ENCODE measurements around the gene GPRIN2. TPM values are rescaled to one million over a fixed set of nuclear protein-coding genes. Genes with fewer than 3 reads are reported as not detected.

GPRIN2 gene
- polyA plus RNA-seq, 4 donors, result 13.9 to 33.5 (median 20.1) TPM

DNA sequence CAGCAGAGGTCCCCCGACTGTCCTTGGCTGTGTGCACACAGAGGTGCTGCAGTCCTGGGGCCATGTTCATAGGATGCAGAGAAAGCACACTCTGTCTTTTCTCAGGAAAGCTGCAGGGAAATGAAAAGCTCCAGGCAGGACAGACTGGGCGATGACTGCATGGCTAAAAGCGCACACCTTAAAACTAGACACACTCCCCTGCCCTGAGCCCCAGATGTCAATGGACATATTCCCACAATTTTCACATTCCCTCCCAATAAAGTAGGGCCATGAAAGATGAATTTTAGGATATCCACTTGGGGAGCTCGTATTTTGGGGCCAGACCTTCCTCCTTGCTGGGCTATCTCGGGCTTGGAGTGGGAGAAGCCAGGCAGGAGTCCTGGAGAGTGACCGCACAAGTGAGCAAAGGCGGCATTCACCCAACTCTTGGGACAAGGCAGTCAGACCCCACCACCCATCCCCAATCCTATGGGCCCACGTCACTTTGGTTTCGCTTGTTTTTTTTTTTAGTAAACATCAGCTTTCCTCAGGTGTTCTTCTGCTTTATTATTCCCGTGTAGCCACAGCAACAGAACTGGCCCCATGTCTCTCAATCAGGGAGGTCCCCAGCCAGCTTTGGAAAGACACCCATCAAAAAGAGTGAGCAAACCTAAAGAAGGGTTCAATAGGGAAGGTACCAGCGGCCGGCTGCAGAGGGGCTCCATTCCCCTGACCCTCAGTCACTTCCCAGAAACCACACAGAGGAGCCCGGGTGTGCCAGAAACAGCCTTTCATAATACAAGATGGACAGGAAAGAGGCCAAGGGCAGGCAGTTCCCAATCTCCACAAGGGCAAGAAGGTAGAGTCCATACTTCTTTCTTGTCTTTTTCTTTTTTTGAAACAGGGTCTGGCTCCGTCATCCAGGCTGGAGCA is 12.7 kb downstream of the GPRIN2 start:
- Histone ChIP-seq H3K4me1 (ENCODE audit: control insufficient read depth in 3 of 3, insufficient read depth in 2 of 3, low read depth in 1 of 3, low read length in 2 of 3) (peaks cover 3 to 15% (median 4%) of the 10 kb centered on the region in 3 donors), H3K9me3 (ENCODE audit: control insufficient read depth in 2 of 2, insufficient read depth in 1 of 2, low read depth in 1 of 2, low read length in 1 of 2) (peaks cover 0 to 4% of the 10 kb centered on the region in 2 donors), H3K4me3 (ENCODE audit: low read depth in 1 of 3, low read length in 3 of 3) (no peak overlapping the region), H3K27me3 (ENCODE audit: control insufficient read depth in 3 of 3, insufficient read depth in 3 of 3, low read length in 3 of 3) (peaks cover 0 to 3% (median 0%) of the 10 kb centered on the region in 3 donors), H3K27ac (ENCODE audit: low read depth in 1 of 3, low read length in 2 of 3) (no peak overlapping the region), H3K36me3 (ENCODE audit: control insufficient read depth in 3 of 3, insufficient read depth in 2 of 3, low read depth in 1 of 3, low read length in 3 of 3) (peaks cover 0 to 9% (median 0%) of the 10 kb centered on the region in 3 donors)
- 84 to 88% (median 85%) methylated on average over 14 of the region's 14 CpGs for WGBS, 3 donors
- no peak for FAIRE-seq
- DNase-seq, result no peak

- FAIRE-seq (no peak), DNase-seq (no peak)
- Histone ChIP-seq H3K4me3 (ENCODE audit: low read depth in 1 of 3, low read length in 3 of 3) (no peak overlapping the region), H3K27ac (ENCODE audit: low read depth in 1 of 3, low read length in 2 of 3) (no peak overlapping the region), H3K4me1 (ENCODE audit: control insufficient read depth in 3 of 3, insufficient read depth in 2 of 3, low read depth in 1 of 3, low read length in 2 of 3) (peaks cover 3 to 15% (median 4%) of the 10 kb centered on the region in 3 donors), H3K36me3 (ENCODE audit: control insufficient read depth in 3 of 3, insufficient read depth in 2 of 3, low read depth in 1 of 3, low read length in 3 of 3) (peaks cover 0 to 8% (median 0%) of the 10 kb centered on the region in 3 donors), H3K9me3 (ENCODE audit: control insufficient read depth in 2 of 2, insufficient read depth in 1 of 2, low read depth in 1 of 2, low read length in 1 of 2) (peaks cover 0 to 4% of the 10 kb centered on the region in 2 donors), H3K27me3 (ENCODE audit: control insufficient read depth in 3 of 3, insufficient read depth in 3 of 3, low read length in 3 of 3) (peaks cover 0 to 3% (median 0%) of the 10 kb centered on the region in 3 donors)
- 74 to 84% (median 81%) methylated on average over 7 of the region's 7 CpGs for WGBS, 3 donors
Observed at GRCh38 chr10:46542567-46543465, 13.6 kb downstream of the GPRIN2 start.

DNA sequence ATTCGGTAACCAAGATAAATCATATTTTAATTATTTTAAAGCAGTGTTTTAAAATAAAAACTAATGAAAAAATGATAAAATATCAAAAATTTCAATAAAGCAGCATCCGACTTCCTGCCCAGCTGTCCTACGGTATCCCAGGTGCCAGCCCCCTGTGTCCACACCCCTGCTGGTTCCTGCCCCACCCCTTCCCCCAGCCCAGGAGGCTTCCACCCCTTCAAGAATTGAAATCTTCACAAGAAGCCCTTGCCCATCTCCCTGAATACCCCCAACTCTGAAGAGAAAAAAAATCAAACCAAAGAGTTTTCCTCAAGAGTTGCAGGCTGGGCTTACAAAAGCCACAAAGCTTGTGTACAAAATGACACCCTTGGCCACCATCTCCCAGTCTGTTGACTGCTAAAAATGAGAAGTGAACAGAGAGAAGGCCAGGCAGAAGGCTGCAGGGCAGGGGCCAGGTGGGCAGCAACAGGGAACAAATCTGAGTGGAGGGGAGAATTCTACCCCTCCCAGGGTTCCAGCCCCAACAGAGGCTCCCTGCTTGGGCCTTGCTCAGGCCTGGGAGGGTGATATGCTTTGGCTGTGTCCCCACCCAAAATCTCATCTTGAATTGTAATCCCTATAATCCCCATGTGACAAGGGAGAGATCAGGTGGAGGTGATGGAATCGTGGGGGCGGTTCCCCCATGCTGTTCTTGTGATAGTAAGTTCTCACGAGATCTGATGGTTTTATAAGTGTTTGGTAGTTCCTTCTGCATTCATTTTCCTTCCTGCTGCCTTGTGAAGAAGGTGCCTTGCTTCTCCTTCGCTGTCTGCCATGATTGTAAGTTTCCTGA is 14.5 kb downstream of the GPRIN2 start:
- peaks cover 0 to 4% of the 10 kb centered on the region in 2 donors for H3K9me3 ChIP-seq (ENCODE audit: control insufficient read depth in 2 of 2, insufficient read depth in 1 of 2, low read depth in 1 of 2, low read length in 1 of 2)
- peaks cover 3 to 15% (median 4%) of the 10 kb centered on the region in 3 donors for H3K4me1 ChIP-seq (ENCODE audit: control insufficient read depth in 3 of 3, insufficient read depth in 2 of 3, low read depth in 1 of 3, low read length in 2 of 3)
- no peak for DNase-seq
- FAIRE-seq, result no peak
- H3K27me3 ChIP-seq (ENCODE audit: control insufficient read depth in 3 of 3, insufficient read depth in 3 of 3, low read length in 3 of 3), result peaks cover 0 to 3% (median 0%) of the 10 kb centered on the region in 3 donors
- H3K36me3 ChIP-seq (ENCODE audit: control insufficient read depth in 3 of 3, insufficient read depth in 2 of 3, low read depth in 1 of 3, low read length in 3 of 3), result peaks cover 0 to 4% (median 0%) of the 10 kb centered on the region in 3 donors
- no peak overlapping the region for H3K27ac ChIP-seq (ENCODE audit: low read depth in 1 of 3, low read length in 2 of 3)
- no peak overlapping the region for H3K4me3 ChIP-seq (ENCODE audit: low read depth in 1 of 3, low read length in 3 of 3)
- WGBS, 3 donors, result 84 to 87% (median 85%) methylated on average over 7 of the region's 7 CpGs

DNA sequence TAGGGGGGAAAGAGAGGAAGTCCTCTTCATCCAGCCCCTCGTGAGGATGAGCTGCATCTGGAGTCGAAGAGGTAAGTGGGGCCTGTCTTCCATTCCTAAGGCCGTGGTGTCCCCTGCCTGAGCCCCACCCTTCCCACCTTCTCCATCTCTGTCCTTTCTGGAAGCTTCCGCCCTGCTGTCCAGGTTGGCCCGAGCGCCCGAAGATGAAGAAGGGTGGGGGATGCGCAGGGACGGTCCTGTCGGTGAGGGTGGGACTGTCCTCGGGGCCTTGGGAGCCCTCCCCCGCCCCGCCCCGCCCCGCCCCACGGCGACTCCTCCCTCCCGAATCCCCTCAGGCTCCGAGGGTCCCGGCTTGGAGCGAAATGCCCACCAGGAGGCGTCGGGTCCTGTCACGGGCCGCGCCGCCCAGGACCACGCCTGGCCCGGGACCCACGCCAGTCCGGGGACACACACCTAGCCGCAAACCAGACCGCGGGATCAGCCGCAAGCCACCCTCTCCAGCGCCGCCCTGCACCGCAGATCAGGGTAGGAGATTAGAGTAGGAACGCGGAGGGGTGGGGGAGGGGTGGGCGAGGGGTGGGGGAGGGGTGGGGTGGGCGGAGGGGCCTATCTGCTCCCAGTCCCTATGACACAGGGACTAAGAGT is 15.3 kb downstream of the GPRIN2 start:
- FAIRE-seq, result no peak
- WGBS, 3 donors, result 11 to 15% (median 15%) methylated on average over 41 to 42 of the region's 42 CpGs
- DNase-seq, result peak in 1 of 2 donors; percentile 68
- peak overlapping the region in 1 of 3 donors; percentile 35 for H3K4me3 ChIP-seq (ENCODE audit: low read depth in 1 of 3, low read length in 3 of 3)
- H3K27ac ChIP-seq (ENCODE audit: low read depth in 1 of 3, low read length in 2 of 3), result peak overlapping the region in 1 of 3 donors; percentile 83
- peaks cover 0 to 4% (median 0%) of the 10 kb centered on the region in 3 donors for H3K36me3 ChIP-seq (ENCODE audit: control insufficient read depth in 3 of 3, insufficient read depth in 2 of 3, low read depth in 1 of 3, low read length in 3 of 3)
- peaks cover 3 to 15% (median 4%) of the 10 kb centered on the region in 3 donors for H3K4me1 ChIP-seq (ENCODE audit: control insufficient read depth in 3 of 3, insufficient read depth in 2 of 3, low read depth in 1 of 3, low read length in 2 of 3)
- peaks cover 0 to 3% (median 0%) of the 10 kb centered on the region in 3 donors for H3K27me3 ChIP-seq (ENCODE audit: control insufficient read depth in 3 of 3, insufficient read depth in 3 of 3, low read length in 3 of 3)
- peaks cover 0 to 4% of the 10 kb centered on the region in 2 donors for H3K9me3 ChIP-seq (ENCODE audit: control insufficient read depth in 2 of 2, insufficient read depth in 1 of 2, low read depth in 1 of 2, low read length in 1 of 2)

GRCh38 chr10:46540412-46541016 is 15.9 kb downstream of the GPRIN2 start:
- peak overlapping the region in 1 of 3 donors; percentile 35 for H3K4me3 ChIP-seq (ENCODE audit: low read depth in 1 of 3, low read length in 3 of 3)
- peak overlapping the region; percentile 27 to 83 (median 69) for H3K27ac ChIP-seq (ENCODE audit: low read depth in 1 of 3, low read length in 2 of 3)
- DNase-seq, result peak in 1 of 2 donors; percentile 46
- peaks cover 0 to 4% of the 10 kb centered on the region in 2 donors for H3K9me3 ChIP-seq (ENCODE audit: control insufficient read depth in 2 of 2, insufficient read depth in 1 of 2, low read depth in 1 of 2, low read length in 1 of 2)
- no peak for FAIRE-seq
- peaks cover 0 to 4% (median 0%) of the 10 kb centered on the region in 3 donors for H3K36me3 ChIP-seq (ENCODE audit: control insufficient read depth in 3 of 3, insufficient read depth in 2 of 3, low read depth in 1 of 3, low read length in 3 of 3)
- WGBS, 3 donors, result 80 to 84% (median 81%) methylated on average over 8 of the region's 8 CpGs
- peaks cover 0 to 3% (median 0%) of the 10 kb centered on the region in 3 donors for H3K27me3 ChIP-seq (ENCODE audit: control insufficient read depth in 3 of 3, insufficient read depth in 3 of 3, low read length in 3 of 3)
- peaks cover 3 to 15% (median 4%) of the 10 kb centered on the region in 3 donors for H3K4me1 ChIP-seq (ENCODE audit: control insufficient read depth in 3 of 3, insufficient read depth in 2 of 3, low read depth in 1 of 3, low read length in 2 of 3)

- peaks cover 0 to 4% (median 0%) of the 10 kb centered on the region in 3 donors for H3K36me3 ChIP-seq (ENCODE audit: control insufficient read depth in 3 of 3, insufficient read depth in 2 of 3, low read depth in 1 of 3, low read length in 3 of 3)
- WGBS, 3 donors, result 36 to 62% (median 44%) methylated on average over 14 of the region's 14 CpGs
- H3K27me3 ChIP-seq (ENCODE audit: control insufficient read depth in 3 of 3, insufficient read depth in 3 of 3, low read length in 3 of 3), result peaks cover 0 to 3% (median 0%) of the 10 kb centered on the region in 3 donors
- DNase-seq, result peak; percentile 79 to 95
- H3K27ac ChIP-seq (ENCODE audit: low read depth in 1 of 3, low read length in 2 of 3), result peak overlapping the region; percentile 27 to 83 (median 69)
- peaks cover 3 to 15% (median 4%) of the 10 kb centered on the region in 3 donors for H3K4me1 ChIP-seq (ENCODE audit: control insufficient read depth in 3 of 3, insufficient read depth in 2 of 3, low read depth in 1 of 3, low read length in 2 of 3)
- FAIRE-seq, result no peak
- H3K9me3 ChIP-seq (ENCODE audit: control insufficient read depth in 2 of 2, insufficient read depth in 1 of 2, low read depth in 1 of 2, low read length in 1 of 2), result peaks cover 0 to 4% of the 10 kb centered on the region in 2 donors
- no peak overlapping the region for H3K4me3 ChIP-seq (ENCODE audit: low read depth in 1 of 3, low read length in 3 of 3)
Observed at GRCh38 chr10:46539596-46540411, 16.7 kb downstream of the GPRIN2 start.
